Breast epithelium (tissue), 3 donors: Measurements from ENCODE around the gene ZKSCAN4.

Experiments used
- POLR2A ChIP-seq: fragments of 450-650 bp; IDR thresholded peaks from one replicate; pipeline ENCODE4 v1.6.1; 2016; ENCODE audit warnings: antibody characterized with exemption, mild to moderate bottlenecking, moderate library complexity
- TF ChIP-seq, protein P1 (sequence below), 3 donors: fragments of 450-650 bp; IDR thresholded peaks; one replicate each; pipeline ENCODE4 v1.5.1; 2016 to 2017; ENCODE audit warnings: antibody characterized with exemption in 3 of 3, mild to moderate bottlenecking in 3 of 3, moderate library complexity in 3 of 3

DNA sequence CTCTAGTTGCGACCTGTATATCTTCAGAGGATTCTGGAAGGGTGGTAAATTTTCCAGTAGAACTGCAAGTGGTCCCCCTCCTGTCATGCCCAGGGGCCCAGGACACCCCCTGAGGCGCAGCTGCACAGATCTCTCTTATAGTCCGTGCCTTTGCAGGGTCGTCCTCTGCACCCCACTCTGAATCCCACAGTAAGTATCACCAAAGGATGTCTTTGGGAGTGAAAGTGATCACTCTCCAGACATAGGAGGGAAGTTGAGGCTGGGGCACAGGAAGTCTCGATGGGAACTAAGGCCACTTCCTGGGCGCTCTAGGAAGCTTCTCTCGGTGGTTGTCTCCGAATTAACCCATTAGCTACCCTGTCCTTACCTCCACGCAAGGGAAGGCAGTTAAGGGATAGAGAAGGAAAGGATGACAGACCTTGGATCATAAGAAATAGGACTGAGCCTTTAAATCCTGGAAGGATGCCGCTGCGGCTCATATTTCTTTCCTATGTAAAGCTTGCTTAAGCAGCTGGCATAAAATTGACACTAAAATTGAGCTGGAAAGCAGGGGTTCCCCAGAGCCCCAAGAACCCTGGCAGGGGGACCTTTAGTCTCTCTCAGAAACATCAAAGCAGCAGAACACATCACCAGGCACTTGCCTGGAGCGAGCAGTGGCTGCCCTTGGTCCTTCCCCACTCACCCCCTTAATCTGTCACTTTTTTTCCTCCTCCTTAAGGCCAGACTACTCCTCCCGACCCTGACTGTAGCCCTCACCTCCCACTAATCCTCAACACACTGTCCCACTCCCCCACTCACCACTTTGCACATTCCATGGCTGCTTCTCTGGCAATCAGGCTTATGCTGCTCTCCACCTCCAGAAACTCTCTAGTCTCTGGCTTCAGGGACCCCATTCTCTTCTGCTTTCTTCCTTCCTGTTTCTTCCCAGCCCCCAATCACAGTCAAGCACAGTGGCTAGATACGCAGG, at the start of gene ZKSCAN4:
- TF ChIP-seq, protein P1, sequence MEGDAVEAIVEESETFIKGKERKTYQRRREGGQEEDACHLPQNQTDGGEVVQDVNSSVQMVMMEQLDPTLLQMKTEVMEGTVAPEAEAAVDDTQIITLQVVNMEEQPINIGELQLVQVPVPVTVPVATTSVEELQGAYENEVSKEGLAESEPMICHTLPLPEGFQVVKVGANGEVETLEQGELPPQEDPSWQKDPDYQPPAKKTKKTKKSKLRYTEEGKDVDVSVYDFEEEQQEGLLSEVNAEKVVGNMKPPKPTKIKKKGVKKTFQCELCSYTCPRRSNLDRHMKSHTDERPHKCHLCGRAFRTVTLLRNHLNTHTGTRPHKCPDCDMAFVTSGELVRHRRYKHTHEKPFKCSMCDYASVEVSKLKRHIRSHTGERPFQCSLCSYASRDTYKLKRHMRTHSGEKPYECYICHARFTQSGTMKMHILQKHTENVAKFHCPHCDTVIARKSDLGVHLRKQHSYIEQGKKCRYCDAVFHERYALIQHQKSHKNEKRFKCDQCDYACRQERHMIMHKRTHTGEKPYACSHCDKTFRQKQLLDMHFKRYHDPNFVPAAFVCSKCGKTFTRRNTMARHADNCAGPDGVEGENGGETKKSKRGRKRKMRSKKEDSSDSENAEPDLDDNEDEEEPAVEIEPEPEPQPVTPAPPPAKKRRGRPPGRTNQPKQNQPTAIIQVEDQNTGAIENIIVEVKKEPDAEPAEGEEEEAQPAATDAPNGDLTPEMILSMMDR (IDR thresholded peaks at IDR 0.05), result no peak
- no peak for TF ChIP-seq POLR2A
